Ramos (cell line): ENCODE data around the gene TNFSF11.

Source experiments
- in situ Hi-C: fragments of 300-500 bp; cut with MboI; formaldehyde crosslinking; loops from one replicate; pipeline ENCODE4 v1.14.3; 2022; ENCODE audit warnings: low sequenced_read_pairs; ENCODE audit not compliant: unreplicated experiment

Gene TNFSF11, protein sequence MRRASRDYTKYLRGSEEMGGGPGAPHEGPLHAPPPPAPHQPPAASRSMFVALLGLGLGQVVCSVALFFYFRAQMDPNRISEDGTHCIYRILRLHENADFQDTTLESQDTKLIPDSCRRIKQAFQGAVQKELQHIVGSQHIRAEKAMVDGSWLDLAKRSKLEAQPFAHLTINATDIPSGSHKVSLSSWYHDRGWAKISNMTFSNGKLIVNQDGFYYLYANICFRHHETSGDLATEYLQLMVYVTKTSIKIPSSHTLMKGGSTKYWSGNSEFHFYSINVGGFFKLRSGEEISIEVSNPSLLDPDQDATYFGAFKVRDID

DNA sequence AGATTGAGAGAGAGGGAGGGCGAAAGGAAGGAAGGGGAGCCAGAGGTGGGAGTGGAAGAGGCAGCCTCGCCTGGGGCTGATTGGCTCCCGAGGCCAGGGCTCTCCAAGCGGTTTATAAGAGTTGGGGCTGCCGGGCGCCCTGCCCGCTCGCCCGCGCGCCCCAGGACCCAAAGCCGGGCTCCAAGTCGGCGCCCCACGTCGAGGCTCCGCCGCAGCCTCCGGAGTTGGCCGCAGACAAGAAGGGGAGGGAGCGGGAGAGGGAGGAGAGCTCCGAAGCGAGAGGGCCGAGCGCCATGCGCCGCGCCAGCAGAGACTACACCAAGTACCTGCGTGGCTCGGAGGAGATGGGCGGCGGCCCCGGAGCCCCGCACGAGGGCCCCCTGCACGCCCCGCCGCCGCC lies at the start of gene TNFSF11:
TSS of gene TNFSF11 (plus strand) at position 142 of the 400 bp plus-strand sequence. CDS start at position 294, 152 bp downstream.
- in situ Hi-C loops: no loop called here

DNA sequence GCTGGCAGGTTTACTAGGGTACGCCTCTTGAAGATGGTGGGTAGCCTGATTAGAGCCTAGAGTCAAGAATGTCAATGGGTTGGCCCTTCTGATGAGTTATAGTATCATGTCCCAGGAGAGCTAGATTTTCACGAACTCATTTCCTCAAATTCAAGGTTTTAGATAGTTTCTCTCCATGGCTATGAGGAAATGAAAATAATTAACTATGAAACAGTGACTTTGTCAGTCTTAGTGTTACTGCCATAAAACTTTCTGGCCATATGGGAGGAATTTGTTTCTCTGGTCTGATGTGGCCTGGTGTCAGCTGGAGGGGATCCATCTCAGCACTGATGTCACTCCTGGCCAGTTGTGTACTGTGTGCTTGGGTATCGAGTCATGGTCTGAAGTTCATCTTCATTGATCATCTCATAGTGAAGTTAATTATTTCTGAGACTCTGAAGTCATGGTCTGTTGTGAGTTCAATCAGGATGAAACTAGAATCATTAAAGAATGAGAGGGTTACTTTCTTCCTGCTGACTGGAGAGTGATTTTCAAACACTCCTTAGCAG lies 49.4 kb upstream of the TNFSF11 start:
- in situ Hi-C loops: no loop called here

DNA sequence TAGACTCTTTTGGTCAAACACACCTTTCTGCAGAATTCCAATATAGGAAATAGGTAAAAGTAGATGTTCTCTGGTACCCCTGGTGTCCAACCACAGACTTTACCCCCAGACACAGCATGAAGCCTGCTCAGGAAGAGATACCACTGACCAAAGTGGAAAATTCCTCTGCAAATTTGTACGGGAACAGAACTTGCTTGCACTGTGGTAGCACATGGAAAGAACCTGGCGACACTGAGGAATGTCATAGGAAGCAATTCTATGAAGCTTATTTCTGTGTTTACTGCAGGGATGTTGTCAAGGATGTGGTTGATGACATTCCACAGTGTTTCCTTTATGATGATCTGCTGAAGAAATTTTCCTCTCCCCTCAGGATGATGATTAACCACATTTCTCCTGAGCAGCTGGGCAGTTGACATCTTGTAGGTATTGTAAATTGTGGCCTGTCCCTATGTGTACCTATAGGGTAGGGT lies 48.9 kb upstream of the TNFSF11 start:
- in situ Hi-C loops: no loop called here

DNA sequence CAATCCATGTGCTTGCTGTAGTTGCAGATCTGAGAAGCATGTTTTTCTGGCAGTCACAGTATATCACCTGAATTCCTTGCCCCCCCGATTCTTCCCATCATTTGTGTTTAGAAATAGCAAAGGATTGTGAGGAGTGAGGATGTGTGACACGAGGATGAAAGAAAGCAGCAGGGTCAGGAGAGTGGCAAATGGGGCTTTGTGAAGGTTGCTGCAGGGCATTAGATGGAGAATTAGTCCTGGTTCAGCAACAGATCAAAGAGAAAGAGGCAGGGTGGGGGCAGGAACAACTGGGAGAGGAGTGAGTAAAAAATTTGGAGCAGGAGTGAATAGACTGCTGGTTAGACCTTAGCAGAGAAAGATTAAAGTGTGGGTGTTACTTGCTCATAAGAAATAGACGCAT lies 47.7 kb upstream of the TNFSF11 start:
- in situ Hi-C loops: no loop called here

DNA sequence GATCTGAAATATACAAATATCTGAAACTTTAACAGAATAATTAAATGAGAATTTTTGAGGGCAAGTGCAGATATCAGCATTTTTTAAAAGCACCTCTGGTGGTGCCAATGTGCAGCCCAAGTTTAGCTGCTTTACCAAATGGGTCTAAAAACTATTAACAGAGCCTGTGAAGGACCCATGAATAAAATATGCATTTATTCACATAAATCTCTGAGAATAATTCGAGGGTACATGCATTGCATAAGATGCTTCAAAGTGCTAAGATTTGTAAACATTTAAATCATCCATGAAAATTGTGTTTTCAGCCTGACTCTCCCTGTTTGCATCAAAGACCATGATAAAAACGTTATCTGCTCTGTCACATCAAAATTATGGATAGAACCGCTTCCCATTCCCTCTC lies 47.1 kb upstream of the TNFSF11 start:
- in situ Hi-C loops: no loop called here

DNA sequence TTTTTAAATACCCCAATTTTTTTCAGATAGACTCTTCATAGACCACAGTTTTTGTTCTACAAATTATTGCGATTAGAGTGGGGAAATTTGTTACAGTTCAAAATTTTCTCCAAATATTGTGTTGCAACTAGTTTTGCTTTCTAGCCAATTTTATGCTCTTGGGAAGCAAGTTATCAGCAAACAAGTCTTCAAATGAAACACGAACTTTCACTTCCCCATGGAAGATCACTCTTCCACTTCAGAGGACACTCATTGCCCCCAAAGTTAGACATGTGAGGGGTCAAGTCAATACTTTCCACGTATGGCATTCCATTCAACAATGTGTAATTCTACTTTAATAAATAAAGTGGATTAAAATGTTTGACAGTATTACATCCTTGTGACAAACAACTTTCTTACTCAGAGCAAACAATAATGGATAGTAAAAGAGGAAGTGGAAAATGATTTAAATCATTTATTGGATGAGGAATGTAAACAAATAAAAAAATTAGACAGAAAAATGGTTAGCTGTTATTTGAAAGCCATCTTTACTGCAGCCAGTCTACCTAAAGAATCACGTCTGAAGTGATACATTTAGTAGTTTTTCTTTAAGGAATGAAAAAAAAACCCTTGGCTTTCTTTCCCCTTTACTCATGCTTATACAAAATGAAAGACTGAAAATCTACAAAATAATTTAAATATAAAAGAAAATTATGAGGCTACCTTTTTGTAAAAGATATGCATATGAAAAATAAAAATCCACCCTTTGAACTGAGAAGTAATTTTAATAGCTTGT lies 41.2 kb upstream of the TNFSF11 start:
- in situ Hi-C loops: no loop called here

DNA sequence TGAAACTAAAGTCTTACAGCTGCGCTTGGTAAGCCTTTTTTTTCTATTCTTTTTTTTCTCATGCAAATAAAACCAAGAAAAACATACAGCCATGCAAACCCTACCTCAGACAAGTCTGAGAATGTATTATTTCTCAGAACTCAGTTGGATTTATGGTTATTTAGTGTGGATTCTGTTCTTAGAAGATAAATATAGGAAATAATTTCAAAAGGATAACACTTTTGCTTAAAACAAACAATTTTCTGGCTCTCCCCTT lies 40.7 kb upstream of the TNFSF11 start:
- in situ Hi-C loops: no loop called here

DNA sequence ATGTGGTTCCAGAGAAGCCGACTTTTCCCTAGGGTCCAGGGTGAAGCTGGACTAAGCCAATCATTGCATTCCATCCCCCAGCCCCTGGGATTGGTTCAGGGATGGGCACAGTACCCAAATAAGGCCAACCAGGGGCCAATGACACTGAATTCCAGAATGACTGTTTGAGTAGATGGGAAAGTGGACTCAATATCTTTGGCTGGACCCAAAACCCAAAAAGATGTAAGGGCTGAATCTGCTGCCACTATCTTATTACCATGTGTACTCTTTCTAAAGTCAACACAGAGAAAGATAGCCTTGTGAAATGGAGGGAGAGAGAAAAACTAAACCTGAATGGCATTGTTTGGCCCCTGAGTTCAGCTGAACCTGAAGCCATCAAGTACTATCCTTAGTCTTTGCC lies 39.2 kb upstream of the TNFSF11 start:
- in situ Hi-C loops: no loop called here

DNA sequence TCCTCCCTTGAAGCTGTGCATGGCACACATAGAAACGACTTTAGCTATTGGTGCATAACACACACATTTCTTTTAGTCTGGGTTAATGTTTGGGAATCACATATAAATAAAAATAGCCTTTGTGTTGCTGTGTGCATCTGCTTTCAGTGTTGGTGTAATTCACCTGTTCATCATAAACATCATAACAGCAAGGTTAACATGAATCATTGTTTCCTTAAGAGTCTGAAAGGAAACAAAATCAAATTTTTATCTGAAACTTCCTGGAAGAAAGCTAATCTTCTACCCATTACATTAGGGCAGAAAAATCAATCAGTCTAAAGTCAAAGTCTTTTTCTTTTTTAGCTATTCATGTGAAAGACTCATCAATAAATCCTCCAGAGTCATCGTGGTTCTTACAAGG lies 35.0 kb upstream of the TNFSF11 start:
- in situ Hi-C loops: no loop called here

DNA sequence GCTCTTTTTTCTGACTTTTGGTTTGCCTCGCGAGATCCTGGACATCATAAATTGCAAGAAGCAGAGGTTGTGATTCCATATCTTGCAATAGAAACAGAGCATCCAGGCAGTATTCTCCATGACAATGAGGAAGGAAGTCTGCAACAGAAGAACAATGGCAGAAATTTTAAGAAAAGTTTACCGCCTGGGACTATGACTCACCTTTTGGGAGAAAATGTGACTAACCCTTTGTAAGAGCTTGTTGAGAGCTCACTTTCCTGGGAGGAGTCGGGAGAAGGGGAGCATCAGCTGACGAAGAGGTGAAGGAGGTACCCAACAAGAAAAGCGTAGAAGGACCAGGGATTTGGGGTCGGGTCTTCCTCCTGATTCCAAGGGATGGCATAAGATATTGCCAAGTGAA lies 34.3 kb upstream of the TNFSF11 start:
- in situ Hi-C loops: no loop called here

DNA sequence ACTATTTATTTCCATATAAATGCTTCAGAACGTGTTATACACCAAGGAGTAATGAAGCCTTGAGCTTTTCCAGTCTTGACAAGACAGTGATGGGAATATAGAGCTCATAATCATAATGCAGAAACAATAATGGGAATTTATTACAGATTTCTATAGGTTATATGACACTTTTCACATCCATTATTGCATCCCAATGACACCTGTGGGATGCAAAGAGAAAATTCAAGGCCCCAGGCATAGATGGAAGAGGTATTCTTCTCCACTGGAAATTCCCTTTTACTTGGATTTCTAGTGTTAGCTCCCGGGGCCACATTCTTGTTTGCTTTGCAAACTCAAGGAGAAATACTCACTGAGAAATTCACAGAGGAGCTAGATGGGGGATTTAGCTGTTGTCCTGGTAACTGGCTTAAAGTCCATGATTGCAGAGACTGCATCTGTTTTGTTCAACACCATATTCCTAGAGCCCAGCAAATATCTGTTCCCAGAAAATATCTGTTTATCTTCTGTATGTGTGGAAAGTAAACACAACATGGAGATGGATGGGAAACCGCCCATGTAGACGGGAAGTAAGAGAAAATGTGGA lies 30.6 kb upstream of the TNFSF11 start:
- in situ Hi-C loops: no loop called here

DNA sequence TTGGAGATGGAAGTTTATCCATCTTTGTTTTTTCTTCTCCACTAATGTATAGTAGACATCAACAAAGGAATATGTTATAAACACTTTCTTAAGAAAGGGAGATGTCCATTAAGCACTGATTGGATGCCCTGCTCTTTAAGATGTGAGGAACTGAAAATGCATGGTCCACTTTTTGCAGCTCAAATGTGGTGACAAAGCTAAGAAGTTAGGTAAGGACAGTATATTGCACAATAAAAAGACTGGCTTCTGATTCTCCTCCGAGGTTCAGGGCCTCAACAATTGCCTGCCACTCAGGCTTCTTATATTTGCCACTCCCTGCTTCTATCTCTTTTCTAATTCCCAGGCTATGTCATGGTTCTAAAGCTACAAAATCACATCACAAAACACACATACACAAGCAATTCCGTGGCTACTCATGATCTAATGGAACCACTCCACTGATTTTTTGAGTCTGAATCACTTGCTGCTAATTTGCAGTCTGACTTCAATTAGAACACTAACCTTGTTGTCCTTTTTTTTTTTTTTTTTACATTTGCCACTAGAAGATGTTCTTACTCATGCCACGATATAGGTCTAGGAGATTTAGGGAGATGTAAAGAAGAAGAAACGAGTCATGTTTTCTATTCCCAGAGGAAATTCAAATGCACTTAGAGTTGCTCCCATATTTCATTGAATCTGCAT lies 29.6 kb upstream of the TNFSF11 start:
- in situ Hi-C loops: no loop called here

DNA sequence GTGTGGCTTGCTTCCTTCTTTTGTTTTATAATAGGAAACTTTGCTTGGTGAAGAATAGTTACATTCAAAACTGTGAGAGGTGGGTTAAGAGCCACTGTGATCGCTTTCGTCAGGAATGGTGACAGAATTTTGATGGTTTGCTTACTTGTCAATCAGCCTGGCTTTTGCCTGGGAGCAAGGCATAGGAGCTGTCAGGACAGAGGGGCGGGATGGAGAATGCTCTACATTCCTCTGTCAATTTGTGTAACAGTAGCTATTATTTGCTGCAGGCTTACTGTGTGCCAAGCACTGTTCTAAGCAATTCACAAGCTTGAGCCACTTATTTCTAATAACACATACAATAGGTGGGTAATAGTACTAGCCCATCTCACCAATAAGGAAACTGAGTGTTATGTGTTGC lies 28.1 kb upstream of the TNFSF11 start:
- in situ Hi-C loops: no loop called here

DNA sequence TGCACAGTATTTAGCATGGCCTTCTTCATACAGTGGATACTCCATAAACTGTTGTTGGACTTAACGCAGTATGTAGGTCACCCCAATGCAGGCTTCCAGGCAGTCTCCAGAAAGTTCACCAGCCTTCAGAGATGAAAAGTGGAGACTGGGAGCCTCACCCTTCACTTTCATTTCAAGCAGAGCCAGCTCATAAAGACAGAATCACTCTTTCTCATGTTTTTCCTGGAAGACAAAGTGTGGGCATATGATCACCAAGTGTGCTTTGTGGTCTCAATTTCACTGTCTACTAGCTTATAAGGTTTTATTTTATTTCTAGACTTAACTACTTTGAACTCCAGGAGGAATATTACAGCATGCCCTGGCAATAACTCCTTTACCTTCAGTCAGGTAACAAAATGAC lies 26.3 kb upstream of the TNFSF11 start:
- in situ Hi-C loops: no loop called here

DNA sequence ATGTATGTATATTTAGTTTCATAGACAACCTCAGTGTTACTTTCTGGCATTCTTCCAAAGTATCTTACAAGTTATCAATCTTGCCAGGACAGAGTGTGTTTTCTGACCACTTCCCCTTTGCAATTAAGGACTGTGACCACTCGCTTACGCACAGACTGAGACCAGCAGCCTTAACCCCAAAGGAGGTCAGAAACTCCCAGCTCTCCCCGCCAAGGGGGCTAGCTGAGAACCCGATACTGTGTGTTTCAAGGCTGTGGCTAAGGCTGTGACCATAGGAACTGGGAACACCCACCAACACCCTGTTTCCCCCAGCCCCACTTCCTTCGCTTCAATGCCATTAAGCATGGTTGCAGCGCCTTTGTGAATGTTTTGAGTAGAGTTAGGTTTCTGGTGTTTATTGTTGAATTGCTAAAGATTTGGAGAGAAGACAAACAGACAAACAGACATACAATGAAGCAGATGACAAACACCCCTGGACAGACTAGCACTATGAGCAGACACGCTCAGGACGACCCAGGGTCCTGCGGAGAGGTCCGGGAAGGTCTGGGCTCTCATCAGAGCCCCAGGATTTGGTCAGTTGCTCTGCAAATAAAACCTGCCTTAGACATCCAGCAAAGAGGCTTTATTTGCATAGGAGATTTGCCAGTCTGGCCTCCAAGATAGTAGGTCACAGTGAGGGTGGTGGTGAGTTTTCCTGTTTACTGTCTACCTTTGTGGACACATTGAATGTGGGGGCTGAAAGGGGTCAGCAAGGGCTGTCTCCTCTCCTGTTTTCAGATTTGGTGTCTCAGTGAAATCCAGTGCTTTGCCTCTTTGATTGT lies 25.0 kb upstream of the TNFSF11 start:
- in situ Hi-C loops: no loop called here

DNA sequence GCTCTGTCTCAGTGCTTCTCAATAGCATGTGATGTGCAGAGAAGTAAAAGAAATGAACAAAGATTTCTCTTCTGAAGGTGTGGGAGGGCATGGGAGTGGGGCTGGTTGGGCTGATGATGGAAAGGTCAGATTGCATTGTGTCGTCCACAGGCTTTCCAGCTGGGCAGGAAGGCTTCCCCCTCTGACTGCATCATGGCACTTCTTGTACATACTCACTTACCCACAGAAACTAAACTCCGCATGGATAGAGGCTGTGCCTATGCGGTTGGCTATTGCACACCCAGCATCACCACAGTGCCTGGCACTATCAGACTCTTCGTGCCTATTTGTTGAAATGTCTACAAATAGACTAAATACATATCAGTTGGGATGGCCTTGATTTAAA lies 24.4 kb upstream of the TNFSF11 start:
- in situ Hi-C loops: no loop called here

DNA sequence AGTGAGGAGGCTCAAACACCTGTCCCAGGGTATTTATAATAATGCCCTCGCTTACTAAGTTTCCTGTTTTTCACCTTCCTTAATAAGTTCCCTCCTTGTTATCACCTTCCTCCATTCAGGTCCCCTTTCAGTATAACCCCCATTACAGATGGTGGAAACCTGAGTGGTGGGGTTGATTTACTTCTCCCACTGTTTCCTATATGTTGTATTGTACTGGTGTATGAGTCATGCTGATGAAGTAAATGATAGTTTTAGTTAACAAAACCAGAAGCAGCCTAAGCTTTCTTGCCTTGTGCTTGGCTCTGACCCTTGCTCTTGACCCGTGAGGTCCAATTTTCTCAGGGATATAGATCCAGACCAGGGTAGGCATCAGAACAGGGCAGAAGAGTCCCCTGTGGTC lies 22.3 kb upstream of the TNFSF11 start:
- in situ Hi-C loops: loop anchor here (10.0 kb wide), 1 partner anchor 57 kb away; no protein-coding TSS in a partner anchor

DNA sequence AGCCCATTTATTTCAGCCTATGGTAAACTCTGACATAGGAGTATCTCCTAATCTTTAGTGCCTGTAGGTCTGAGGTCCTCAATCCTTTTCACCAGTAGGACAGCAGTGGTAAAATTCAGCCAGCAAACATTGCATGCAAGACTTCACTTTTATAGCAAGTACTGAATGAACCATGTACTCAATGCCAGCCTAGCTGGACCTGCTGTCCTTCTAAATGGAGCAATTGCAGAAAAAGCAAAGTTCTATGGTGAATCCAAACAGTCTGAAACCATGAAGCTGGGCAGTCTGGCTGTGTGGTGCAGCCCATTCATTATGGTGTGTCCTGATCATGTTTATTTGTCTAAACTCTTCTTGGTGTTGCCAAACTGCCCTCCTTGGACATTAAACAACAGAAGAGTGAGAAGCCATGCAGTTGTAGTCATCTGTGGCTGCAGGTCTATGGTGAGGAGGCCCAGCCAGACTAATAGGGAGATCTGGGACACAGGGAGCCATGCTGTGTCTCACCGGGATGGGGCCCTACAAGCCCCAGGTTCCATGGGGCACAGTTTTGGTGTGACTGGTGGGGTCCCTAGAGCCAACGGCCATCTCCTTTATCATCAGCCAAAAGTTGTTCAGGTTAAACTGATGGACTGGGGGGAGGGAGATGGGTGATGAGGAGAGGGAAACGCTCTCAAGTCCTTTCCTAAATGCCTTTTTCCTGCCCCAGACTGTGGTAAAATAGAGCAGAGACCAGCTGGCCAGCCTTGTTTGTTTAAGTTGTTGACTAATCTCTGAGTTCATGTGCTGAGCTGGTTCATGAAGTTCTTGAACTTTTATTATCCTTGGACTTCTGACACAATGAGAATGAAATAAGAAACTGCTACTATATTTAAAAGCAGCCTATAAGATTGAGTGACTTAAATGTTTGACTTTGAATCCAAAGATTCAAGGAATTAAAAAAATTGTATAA lies 20.6 kb upstream of the TNFSF11 start:
- in situ Hi-C loops: loop anchor here (10.0 kb wide), 1 partner anchor 59 kb away; no protein-coding TSS in a partner anchor

DNA sequence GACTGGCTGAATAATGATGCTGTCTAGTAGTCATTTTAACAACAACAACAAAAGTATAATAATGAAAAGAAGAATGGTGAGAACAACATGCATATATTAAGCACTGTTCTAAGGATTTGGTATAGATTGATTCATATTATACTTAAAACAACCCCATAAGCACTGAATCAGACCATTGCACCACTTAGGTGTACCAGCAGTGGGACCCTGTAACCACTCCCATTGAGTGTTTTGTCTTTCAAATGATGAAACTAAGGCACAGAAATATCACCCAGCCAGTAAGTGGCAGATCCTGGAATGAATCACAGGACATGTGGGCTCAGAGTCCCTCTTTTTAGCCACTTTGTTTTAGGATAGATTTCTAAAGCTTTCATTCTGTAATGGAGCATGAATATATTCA lies 14.9 kb upstream of the TNFSF11 start:
- in situ Hi-C loops: loop anchor here (10.0 kb wide), 1 partner anchor 64 kb away; no protein-coding TSS in a partner anchor
